T-helper 1 cell (primary cell): ENCODE measurements around the gene PCYT2.

Source experiments
- DNase-seq, 5 donors: peaks; one replicate each; pipeline ENCODE4 v3.0.0-alpha.2; 2012 to 2020

Gene PCYT2

GRCh38 chr17:81942167-81942553 lies 31.0 kb upstream of the PCYT2 start:
- no peak for DNase-seq

- no peak for DNase-seq
Measured at GRCh38 chr17:81941484-81942166, 30.4 kb upstream of the PCYT2 start.

DNA sequence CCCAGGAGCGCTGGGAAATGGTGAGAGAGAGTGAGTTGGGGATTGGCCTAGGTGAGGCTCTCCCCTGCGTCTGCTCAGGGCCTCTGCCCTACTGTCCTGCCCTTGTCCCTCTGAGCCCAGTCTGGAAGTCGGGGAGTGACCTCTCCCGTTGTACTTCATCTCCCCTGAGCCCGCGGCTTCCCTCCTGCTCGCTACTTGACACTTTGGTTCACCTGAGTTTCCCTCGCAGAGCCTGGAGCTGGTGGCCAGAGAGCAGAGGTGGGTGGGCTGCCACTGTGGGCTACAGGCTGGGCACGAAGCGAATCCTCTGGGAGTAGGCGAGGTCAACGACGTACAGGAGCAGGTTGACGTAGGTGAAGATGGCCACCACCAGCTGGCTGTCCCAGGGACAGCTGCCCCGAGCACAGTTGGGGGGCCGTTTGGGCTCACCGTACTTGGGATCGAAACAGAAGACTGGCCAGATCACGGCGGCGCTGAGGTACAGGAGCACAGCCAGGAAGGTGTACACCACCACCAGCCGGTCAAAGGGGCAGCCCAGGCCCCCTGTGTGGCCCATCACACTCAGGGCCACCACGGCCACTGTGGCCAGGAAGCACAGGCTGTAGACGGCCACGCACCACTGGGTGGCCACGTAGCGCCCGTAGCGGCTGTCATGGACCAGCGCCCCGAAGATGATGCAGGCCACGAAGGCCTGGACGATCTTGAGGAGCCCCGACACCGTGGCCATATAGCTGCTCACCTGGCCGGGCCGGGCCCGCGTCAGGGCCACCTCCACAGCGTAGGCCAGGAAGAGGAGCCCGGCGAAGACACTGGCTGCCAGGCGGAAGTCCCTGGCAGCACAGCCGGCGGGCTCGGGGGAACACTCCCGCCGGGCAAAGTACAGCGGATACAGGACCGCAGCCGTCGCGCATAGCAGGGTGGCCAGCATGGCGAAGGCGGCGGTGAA lies 29.6 kb upstream of the PCYT2 start:
- no peak for DNase-seq

GRCh38 chr17:81939881-81940385 lies 28.7 kb upstream of the PCYT2 start:
- no peak for DNase-seq

DNA sequence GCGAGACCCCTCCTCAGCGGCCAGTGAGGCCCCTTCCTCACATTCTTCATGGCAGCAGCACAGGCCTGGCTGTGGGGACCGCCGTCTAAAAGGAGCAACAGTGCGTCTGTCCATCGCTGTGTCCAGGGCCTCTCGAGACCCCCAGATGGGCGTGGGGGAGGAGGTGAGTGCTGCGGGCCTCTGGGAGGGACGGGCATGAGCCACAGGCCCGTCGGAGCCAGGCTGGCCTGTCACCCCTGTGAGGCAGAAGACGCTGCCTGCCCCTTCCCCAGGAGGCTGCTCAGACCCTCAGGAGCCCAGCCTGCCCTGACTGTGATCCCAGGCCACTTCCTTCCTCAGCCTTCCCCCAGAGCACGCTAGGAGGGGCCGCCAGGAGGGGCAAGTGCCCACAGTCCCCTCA lies 28.0 kb upstream of the PCYT2 start:
- no peak for DNase-seq

- no peak for DNase-seq
Measured at GRCh38 chr17:81935709-81936084, 24.5 kb upstream of the PCYT2 start.

DNA sequence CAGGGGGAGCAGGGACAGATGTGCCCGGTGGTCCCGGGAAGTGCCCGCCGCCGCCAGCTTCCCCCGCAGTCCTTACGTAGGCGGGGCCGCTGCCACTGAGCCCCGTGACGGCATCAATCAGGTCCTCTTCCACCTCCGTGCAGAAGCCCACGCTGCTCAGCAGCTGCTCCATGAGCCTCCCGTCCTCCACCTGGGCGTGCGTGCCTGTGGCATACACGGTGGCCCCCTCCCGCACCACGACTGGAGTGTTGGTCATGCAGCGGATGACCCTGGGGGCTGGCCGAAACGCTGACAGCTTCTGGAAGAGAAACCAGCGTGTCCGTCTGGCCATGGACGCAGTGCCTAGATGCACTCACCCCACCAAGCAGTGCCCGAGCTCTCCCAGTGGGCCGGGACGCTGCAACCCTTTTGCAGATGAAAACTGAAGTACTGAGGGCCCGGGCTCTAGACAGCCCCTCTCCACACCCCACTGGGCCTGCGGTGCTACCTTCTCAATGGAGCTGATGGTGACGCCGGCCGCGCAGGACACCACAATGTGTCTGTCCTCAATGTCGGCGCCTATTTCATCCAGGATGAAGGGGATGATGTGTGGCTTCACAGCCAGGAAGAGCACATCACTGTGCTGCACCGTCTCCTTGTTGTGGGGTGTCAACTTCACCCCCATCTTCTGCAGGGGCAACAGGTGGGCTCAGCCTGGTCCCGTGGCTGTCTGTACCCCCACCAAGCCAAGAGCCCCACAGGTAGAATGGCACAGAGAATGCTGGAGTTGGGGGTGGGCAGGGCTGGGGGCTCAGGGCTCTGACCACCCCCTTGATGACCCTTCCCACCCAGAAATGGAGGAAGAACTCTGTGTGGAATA lies 23.9 kb upstream of the PCYT2 start:
- no peak for DNase-seq

DNA sequence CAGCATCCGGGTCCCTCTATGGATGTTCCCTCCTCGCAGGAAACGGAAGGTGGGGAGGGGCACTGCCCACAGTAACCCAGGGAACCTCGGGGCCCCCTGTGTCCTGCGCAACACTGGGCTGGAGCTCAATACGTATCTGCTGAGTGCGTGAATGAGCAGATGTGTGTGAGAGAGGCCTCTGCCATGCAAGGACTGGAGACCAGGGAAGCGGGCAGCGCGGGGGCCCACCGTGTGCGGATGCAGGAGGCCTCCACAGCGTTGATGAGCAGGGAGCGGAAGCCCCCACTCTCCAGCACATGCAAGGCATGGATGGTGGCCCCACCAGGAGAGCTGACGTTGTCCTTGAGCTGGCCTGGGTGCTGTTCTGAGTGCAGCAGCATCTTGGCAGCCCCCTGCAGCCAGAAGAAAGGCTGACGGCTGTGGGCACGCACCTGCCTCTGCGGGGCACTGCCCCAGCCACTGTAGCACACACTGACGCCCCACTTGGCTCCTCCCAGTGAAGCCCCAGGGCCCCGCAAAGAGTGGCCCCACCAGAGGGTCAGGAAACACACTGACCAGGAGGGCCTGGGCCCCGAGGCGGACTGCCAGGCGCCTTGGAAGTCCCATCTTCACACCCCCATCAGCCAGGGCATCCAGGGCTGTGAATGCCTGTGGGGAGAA lies 23.0 kb upstream of the PCYT2 start:
- DNase-seq: no peak

GRCh38 chr17:81933178-81933699 lies 22.0 kb upstream of the PCYT2 start:
- DNase-seq: no peak

DNA sequence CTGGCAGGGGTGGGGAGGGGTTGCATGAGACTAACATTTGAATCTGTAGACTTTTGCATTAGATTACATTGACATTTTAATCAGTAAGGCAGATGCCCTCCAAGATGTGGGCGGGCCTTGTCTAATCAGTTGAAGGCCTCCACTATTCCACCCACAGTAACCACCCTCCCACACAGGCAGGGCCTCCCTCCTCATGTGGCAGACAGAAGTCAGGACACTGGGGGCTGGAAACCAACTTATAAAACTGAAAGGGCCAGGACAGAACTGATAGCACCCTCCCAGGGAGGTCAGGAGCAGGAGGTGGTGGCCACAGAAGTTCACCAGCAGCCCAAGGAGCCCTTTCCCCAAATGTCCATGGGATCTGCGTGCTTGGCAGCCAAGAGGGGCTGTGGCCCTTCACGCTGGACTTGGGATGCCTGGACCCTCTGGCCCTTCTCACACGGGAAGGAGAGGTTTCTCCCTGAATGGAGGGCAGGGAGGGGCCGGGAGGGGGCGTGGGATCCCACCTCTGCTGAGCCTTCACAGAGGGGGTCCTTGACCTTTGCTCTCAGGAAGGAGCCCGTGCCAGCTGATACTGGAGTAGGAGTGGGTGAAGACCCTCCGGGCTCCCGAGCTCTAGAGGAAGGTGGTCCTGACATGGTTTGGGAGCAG lies 21.3 kb upstream of the PCYT2 start:
- DNase-seq: no peak

- no peak for DNase-seq
Measured at GRCh38 chr17:81931557-81932332, 20.5 kb upstream of the PCYT2 start.

DNA sequence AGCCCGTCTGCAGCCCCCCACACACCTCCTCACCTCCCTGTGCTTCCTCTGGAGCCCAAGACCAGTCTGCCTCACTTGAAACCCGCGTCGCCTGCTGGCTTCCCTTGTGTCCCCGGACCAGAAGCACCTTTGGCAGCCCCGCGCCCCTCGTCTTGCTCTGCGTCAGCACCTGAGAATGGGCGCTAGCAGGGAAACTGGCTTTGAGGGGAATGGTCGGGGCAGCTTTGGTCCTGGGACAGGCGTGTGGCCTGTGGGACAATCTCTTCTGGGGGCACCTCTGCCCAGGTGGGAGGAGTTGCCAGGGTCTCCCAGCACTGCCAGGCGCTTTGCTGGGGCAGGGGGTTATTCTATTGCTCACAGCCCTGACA lies 20.0 kb upstream of the PCYT2 start:
- no peak for DNase-seq

DNA sequence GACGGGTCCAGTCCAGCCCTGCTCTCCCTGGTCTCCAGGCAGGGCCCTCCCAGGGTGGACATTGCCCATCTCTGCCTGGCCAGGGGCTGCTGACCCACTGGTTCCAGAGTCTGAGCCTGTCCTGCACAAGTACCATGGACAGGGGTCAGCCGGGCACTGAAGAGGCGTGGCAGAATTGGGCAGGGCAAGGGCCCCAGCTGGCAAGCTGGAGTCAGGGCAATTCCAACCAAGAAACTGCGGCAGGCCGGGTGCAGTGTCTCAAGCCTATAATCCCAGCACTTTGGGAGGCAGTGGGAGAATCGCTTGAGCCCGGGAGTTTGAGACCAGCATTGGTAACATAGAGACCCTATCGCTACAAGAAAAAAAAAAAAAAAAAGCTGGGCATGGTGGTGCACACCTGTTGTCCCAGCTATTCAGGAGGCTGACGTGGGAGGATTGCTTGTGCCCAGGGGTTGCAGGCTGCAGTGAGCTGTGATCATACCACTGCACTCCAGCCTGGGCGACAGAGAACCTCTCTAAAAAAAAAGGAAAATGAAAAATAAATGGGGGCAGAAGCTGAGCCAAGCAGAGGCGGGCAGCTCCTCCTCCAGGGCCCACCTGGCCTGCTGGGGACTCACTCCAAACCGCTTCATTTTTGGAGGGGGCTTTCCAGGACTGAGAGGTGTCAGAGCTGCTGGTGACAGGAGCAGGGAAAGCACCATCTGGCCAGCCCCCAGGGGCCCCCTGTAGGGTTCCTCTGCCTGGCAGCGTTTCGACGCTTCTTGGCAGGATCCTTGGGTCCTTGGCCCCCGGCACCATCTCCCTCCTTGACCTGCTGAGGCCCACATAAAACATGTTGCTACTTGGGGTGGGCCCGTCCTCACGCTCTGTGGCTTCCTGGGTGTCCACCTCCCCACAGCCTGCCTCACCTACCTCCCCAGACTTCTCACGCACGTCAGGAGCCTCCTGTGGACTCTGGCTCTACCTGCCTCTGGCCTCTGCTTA lies 19.2 kb upstream of the PCYT2 start:
- no peak for DNase-seq

DNA sequence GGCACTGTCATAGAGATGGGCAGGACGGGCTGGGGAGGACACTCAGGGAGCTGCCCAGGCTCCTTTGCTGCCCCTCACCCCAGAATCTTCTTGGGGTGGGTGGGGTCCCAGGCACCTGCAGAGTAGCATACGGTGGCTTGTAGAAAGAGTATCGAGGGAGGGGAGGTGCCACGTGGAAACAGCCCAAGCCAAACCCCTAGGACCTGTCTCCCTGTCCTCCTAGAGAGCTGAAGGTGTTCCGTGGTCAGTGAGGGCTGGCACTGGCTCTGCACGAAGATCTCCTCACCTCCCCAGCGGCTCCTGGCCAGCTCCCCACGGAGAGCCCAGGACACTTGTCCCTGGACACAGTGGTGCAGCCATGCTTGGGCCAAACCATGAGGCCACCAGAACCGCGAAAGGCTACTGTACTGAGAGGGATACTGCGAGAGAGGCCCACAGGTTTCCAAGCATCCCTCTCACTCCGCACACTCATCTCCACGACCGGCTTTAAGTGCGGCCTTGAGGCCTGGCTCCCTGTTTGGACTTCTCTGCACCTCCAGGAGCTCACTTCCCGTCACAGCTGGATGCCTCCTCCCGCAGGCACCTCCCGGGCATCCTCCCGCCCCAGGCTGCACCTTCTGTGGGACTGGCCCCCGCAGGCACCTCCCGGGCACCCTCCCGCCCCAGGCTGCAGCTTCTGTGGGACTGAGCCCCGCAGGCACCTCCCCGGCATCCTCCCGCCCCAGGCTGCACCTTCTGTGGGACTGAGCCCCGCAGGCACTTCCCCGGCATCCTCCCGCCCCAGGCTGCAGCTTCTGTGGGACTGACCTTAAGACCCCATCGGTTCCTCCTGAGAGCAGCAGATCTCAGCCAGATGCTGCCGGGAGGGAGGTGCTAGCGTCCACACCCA lies 18.3 kb upstream of the PCYT2 start:
- DNase-seq: no peak

DNA sequence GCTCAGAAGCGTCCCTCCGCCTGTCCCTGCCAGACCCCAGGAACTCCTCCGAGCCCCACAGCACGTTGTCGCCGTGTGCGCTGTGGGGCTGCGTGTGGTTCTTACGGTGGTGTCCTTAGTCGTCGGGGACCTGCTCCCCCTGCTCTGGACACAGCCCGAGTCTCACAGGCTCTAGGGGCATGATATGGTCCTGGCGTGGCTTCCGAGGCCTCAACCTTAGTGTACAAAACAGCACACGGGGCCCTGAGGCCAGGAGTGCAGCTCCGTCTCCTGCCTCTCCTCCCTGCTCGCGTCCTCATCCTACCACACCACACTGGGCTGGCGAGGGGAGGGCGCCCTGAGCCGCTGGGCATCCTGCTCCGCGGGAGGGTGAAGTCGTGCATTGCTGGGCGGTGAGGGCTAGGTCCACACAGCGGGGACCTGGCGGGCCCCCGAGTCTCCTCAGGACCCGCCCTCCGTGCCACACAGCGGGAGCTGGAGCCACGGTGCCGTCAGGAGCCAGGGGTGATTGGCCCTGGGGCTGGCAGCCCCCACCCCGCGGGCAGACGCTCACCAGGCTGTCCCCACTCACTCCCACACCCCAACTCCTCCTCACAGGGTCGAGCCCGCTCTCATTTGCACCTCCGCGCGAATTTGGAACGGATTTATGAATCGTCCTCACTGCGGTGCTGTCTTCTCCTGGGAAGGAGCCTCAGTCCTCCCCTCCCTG lies 17.5 kb upstream of the PCYT2 start:
- DNase-seq: no peak

DNA sequence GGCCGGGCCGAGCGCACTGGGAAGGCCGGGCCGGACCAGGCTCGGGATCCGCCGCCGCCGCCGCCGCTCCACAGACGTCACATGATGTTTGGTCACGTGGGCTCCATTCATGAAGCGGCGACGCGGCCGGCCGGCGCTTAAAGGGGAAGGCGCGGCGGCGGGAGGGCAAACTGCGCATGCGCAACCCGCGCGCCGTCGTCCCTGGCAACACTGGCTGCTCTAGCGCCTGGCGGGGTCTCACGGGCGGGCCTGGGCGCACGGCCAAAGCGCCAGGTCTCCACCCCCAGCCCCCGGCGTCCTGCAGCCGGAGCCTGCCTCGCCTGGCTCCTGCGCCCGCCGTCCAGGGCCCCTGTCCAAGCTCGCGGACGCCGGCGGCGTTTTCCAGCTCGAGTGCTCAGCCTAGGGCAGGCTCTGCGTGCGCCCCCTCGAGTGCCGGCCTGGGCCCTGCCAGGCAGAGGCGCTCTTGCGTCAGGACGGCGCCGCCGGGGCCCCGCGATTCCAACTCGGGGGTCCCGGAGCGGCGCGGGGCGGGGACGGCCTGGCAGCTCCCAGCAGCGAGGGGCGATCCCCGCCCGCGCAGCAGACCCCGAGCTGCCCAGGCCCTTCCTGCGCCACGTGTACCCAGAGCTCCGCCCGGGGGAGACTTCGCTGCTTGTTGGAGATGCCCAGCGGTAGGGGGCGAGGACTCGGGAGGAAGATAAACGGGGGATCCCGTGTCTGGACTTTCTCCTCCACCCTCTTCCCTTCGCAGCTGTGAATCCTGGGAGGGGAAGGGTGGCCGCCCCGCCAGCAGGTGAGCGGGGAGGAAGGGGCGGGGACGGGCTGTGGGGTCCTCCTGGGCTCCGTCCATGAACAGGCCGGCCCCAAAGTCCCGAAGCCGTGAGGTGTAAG lies 16.7 kb upstream of the PCYT2 start, which contains the start of gene MAFG:
Gene MAFG, minus strand, starts transcription at position 83 of the 891 bp plus-strand sequence. CDS start 4,550 bp downstream, outside the sequence.
- peak; percentile 85 to 93 (median 86) for DNase-seq
